GM18867 (cell line): ENCODE measurements around the gene DRD4.
"Not testable (repeated sequence)": the region's sequence is repeated elsewhere in the genome, so short reads cannot be mapped to it uniquely, and the experiment has no call there.

ENCODE experiments used
- ATAC-seq: cut with Tn5 transposase; IDR thresholded peaks from one replicate; pipeline ENCODE4 v1.9.1; 2021; ENCODE audit warnings: mild to moderate bottlenecking, moderate library complexity; ENCODE audit not compliant: unreplicated experiment

The DRD4 gene

DNA sequence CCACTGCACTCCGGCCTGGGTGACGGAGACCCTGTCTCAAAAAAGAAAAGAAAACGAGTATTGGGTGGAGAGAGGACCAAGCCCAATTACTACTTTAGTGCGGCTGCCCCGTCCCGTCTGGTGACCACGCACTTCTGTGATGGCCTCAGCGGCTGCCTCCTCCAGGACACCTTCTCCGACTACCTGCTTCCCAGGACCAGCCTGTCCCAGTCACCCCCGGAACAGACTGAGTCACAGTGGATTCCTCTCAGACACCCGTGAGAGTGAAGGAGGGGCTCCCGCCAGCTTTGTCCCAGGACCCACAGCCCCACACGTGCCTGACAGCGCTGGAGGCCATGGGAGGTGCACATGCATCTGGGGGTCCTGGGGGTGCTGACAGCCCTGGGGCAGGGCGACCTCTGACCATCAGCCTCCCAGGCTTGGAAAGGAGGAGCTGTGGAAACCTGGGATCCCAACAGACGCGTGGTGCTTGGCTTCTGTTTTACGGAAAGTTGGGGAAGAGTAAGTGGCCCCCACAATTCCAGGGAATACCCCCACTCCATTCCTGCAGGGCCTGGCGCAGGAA lies 4.8 kb downstream of the DRD4 start:
- no peak for ATAC-seq

DNA sequence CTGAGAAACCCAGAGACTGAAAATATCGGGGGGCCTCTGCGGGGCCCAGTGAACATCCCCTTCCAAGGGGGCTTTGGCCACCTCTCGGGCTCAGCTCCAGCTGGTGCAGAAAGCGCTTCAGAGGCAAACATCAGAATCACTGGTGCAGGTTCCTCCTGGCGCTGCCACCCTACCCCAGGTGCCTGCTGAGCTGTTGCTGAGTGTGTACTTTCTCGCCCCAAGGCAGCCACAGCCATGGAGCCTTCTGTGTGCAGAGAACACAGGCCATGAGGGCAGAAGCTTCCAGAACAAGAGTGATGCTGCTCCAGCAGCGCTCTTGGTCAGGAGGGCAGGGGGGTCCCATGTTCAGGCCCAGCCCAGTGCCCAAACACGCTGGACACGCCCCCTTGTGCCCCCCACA lies 6.3 kb downstream of the DRD4 start:
- no peak for ATAC-seq

DNA sequence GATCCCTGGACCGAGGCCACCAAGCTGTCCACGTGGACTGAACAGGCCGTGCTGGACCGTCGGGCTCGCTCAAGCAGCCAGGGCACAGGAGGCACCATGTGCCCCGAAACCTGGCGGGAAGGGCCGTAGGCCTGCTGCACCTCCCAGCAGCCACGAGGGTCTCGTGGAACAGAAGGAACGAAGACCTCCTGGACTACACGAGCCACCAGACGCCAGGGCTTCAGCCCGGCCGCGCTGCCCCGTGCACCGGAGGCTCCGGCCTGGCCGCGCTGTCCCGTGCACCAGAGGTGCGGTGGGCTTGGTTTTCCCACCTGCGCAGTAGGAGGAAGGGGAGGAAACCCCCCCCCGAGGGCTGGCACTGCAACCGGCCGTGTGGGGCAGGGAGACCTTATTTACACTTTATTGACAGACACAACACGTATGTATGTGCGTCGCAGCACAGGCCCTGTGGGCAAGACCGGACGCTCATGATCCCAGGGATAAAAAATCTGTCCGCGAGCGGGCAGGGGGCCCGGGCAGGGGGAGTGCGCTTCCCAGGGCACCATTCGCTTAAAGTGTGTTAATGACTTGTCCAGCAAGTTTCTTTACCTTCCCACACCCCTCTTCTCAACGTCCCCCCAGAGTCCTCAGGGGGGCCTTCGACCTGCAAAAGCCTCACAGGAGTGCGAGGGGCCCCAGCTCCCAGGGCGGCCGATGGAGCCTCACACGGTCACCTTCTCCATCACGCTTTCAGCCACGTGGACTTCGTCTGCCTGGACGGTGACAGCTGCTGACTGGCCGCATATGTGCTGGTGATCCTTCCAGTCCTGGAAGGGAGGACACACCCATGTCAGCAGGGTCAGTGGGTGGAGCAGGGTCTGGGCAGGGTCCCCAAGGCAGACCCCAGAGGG lies 7.0 kb downstream of the DRD4 start:
- ATAC-seq, result no peak

DNA sequence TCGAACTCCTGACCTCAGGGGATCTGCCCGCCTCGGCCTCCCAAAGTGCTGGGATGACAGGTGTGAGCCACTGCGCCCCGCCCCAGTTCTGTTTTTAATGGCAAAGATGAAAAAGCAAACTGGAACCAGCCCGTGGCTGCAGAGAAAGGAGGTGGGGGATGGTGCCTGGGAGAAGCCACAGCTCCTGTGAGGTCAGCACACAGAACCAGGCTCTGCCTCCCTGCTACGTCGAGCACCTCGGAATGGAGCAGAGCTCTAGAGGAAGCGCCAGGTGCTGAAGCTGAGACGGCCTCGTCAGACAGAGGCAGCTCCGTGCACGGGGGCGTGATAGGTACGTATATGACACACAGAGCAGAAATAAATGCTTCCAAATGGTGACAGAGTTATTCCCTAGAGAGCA lies 8.5 kb downstream of the DRD4 start:
- no peak for ATAC-seq

DNA sequence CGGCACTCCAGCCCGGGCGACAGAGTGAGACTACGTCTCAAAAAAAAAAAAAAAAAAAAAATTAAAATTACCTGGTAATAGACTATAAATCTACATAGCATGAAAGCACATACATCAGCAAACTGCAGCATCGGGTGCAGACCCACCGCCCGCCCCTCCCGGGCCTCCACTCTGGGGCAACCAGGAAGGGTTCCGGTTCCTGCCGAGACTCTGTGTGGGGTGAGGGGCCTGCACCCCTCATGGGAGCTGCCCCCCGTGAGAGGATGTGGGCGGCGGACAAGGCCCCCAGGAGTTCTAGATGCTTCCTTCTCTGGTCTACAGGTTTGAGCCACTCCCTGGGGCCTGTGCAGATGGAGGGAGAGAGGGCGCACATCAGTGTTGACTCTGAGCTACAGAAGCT lies 9.1 kb downstream of the DRD4 start:
- ATAC-seq, result no peak

DNA sequence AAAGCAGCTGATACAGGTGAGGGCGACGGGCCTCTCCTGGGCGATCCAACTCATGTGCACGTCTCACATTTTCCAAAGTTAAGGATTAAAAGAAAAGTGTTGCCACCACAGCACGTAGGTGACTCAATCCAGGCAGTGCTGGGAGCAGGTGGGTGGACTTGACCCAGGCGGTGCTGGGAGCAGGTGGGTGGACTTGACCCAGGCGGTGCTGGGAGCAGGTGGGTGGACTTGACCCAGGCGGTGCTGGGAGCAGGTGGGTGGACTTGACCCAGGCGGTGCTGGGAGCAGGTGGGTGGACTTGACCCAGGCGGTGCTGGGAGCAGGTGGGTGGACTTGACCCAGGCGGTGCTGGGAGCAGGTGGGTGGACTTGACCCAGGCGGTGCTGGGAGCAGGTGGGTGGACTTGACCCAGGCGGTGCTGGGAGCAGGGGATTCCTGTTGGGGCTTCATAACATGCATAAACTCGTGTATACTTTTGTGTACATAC lies 10.6 kb downstream of the DRD4 start:
- ATAC-seq, result not testable (repeated sequence)

DNA sequence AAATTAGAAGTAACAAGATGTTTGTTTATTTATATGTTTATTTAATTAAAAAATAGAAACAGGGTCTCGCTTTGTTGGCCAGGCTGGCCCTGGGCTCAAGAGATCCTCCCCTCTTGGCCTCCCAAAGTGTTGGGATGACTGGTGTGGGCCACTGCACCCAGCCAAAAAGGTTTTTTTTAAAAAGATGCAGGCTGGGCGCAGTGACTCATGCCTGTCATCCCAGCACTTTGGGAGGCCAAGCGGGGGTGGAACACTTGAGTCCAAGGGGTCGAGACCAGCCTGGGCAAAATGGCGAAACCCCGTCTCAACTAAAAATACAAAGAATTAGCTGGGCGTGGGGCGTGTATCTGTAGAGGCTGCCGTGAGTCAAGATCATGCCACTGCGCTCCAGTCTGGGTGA lies 13.4 kb downstream of the DRD4 start:
- no peak for ATAC-seq

DNA sequence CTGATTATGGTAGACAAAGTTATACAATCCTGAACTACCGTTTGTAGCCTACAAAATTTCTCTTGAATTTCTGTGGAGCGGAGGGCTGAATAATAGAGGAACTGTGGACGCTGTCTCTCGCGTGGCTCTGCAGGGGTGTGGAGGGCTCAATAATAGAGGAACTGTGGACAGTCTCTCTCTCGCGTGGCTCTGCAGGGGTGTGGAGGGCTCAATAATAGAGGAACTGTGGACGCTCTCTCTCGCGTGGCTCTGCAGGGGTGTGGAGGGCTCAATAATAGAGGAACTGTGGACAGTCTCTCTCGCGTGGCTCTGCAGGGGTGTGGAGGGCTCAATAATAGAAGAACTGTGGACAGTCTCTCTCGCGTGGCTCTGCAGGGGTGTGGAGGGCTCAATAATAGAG lies 16.1 kb downstream of the DRD4 start:
- ATAC-seq, result not testable (repeated sequence)

DNA sequence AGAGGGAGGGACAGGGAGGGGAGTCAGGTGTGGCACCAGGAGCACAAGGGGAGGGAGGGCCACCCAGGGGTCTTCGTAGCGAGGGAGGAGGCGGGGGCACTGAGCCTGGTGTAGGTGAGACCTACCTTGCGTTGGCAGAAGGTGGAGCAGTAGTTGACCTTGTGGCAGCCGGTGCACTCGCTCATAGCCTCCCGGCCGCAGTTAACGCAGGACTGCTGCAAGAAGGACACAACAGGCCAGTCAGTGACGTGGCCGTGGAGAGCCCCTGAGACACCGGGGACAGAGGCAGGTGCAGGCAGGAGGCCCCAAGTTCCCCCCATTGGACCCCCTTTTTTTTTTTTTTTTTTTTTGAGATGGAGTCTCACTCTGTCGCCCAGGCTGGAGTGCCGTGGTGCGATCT lies 16.8 kb downstream of the DRD4 start:
- ATAC-seq, result no peak

DNA sequence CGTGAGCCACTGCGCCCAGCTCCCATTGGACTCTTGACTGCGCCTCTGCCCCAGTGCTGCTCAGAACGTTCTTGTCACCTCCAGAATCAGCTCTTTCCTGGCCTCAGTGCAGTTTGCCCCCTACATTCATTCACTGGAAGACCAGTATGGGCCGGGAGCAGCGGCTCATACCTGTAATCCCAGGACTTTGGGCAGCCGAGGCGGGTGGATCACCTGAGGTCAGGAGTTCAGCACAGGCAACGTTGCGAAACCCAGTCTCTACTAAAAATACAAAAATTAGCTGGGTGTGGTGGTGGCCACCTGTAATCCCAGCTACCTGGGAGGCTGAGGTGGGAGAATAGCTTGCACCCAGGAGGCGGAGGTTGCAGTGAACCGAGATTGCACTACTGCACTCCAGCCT lies 17.4 kb downstream of the DRD4 start:
- ATAC-seq, result not testable (repeated sequence)

DNA sequence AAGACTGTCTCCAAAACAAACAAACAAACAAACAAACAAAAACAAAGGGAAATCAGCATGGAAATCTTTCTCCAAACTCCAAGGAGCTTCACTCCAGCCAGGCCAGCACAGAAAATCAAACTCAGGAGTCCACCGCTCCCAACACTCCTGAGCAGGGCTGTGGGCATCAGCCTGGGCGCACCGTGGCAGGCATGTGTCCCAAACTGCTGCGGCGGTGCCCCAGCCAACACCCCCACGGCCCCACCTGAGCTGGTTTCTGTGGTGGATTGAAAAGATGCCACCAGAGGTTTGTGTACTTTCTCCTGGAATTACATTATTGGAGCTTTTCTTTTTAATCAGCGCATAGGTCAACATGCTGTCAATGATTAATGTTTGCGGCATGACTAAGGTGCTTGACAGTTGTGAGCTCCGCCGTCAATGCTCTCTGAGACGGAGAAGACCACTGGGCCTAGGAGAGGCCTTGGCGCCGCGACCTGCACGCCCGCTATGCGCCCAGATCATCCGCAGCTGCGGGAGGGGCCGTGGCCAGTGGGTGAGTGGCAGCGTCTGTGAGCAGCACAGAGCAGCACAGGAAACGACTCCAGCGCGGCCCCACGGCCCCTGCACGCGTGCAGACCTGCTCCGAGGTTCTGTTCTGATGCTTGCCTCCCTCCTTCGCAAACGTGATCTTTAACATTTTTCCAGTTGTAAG lies 18.1 kb downstream of the DRD4 start:
- ATAC-seq, result no peak

DNA sequence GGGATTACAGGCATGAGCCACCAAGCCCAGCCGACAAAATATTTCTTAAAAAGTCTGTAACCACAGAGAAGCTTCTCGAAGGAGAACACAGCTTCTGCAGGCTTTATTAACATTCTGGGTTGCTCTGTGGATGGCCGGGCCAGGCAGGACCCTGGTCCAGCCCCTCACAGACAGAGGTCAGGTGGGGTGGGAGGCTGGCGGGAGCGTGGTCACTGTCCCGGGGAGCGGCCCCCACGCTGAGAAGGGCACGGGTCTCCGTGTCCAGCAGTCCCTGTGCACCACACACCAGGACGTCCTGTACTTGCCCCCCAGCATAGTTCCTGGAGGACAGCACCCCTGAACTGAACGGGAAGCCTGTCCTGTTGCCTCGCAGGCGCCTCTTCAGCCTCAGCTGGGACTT lies 19.4 kb downstream of the DRD4 start:
- no peak for ATAC-seq

DNA sequence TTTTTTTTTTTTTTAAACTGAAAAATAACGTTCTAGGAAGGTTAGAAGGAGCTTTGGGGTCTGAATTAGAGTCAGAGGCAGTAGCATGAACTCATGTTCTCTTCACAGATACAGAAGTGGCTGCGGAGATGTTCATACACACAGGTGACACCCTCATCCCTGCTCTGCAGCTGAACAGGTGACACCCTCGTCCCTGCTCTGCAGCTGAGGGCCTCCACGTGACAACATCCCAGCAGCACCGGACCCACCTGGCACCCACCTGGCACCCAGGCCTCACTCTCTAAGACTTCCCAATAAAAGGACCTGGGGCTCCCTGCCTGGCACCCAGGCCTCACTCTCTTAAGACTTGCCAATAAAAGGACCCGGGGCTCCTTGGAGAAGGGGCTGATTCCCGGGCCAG lies 19.8 kb downstream of the DRD4 start:
- no peak for ATAC-seq

DNA sequence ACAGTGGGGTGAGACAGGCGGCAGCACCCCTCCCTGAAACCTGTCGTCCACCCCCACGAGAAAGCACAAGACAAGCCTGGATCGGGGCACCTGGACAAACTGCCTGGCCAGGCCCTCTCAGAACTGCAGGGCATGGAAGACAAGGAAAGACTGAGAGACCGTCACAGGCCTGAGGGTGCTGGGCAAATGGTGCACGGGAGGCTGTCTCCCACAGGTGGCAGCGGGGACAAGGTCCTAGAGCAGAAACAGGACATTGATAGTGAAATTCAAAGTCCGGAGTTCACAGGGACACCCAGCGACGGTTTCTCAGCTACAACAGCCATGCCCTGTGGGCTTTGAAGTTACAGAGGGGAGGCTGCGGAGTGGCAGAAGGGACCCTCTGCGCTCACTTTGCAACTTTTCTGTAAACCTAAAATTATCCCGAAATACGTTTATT lies 20.6 kb downstream of the DRD4 start:
- ATAC-seq, result no peak

DNA sequence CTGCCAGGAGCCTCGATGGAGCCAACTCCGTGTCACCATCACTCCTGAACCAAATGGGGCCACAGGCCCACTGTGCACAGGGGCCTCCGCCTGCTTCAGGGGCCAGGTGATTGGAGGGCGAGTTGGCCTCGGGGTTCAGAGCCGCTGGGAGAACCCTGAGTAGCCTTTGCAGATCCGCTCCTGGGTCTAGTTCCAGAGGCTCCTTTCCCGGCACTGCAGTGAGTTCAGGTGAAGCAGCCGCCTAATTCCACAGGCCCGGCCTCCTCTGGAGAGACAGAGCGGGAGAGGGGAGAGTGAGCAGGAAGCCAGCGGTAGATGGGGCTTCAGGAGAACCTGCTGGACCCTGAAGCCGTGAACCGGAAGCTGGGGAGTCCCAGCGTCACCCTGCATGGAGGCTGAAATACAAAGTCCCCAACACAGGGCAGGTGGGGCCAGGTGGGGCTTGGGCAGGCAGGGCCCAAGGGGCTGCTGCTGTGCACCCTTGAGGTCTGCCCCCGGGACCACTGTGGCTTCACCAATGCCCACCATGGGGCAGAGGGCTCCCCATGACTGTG lies 22.5 kb downstream of the DRD4 start:
- ATAC-seq, result no peak

DNA sequence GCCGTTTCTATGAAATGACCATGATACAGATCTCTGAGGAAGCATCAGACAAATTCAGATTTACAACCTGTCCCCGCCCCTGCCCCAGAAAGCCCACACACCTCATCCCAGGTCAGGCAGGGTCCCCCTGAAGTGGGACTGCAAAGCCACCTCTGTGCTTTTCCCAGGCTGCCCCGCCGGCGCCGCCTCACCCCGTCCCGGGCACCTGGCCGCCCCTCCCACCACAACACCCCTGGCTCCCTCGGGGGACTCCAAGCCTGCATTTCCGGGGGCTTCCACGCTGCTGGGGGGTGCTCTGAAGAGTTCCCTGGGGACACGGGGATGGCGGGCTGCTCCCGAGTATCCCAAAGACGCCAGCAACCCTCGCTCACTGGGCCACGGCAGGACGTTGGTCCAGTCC lies 23.2 kb downstream of the DRD4 start:
- no peak for ATAC-seq

DNA sequence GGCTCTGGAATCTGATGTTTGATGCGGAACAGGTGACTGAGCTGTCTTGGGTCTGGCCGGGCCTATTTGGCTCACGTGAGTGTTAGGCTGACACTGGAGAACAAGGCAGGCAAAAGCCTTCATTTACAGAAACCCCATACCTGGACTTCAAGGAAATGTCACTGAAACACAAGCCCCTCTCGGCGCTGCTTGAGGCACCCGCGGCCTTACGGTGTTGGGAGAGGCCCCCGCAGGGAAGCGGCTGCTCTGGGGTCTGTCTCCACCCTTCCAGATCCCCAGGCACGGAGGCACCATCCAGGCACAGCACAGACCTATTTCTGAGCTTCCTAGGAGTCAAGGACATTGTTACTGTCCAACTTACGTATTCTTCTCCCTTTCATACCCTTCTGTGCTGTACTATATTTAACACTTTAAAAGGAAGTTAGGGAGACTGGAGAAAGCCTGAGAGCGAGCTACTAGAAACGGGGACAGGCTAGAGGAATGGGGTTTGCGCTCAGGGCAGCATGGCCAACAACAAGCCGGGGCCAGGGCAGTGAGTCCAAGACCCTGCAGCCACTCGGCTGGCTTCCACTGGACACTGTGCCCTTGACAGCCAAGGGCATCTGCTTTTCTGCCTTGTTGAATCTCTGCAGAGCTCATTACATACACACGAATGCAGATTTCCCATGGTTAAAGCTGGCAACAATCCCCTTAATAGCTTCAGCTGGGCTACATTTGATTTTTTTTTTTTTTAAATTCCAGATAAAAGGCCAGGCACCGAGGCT lies 23.8 kb downstream of the DRD4 start:
- ATAC-seq, result no peak

DNA sequence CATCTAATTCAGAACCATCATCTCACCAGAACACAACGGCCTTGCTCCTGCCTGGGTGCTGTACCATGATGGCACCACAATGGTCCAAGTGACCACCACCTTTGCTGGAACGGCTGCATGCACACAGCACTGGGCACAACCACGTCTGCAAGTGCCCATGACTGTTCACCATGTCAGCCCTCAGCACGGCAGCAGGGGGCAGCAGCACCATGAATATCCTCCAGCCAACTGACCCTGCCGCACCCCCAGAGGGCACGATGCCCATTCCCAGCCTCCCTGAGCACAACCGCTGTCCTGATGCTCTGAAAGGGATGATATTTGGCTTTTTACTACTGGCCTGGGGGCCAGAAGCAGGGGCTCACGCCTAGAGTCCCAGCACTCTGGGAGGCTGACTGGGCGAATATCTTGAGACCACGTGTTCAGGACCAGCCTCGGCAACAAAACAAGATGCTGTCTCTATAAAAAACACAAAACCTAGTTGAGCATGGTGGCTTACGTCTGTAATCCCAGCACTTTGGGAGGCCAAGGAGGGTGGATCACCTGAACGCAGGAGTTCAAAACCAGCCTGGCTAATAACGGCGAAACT lies 25.7 kb downstream of the DRD4 start:
- no peak for ATAC-seq

DNA sequence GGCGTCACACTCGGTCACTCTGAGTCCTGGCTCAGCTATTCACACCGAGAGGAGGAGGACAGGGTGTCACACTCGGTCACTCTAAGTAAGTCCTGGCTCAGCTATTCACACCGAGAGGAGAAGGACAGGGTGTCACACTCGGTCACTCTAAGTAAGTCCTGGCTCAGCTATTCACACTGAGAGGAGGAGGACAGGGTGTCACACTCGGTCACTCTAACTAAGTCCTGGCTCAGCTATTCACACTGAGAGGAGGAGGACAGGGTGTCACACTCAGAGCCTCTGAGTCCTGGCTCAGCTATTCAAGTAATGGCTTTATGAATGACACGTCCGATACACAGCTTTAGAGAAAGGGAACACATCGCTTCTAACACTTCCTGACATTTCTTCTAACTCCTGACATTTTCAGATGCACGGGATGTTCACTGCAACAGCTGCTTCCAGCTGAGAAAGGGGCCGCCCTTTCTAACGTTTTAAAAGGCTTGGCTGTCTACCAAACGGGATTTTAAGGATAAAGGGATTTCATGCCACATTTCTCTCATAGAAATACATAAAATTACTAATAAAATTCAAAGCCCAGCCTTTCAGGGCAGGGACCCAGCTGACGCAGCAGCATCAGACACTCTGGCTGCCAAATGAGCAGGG lies 28.1 kb downstream of the DRD4 start:
- no peak for ATAC-seq

DNA sequence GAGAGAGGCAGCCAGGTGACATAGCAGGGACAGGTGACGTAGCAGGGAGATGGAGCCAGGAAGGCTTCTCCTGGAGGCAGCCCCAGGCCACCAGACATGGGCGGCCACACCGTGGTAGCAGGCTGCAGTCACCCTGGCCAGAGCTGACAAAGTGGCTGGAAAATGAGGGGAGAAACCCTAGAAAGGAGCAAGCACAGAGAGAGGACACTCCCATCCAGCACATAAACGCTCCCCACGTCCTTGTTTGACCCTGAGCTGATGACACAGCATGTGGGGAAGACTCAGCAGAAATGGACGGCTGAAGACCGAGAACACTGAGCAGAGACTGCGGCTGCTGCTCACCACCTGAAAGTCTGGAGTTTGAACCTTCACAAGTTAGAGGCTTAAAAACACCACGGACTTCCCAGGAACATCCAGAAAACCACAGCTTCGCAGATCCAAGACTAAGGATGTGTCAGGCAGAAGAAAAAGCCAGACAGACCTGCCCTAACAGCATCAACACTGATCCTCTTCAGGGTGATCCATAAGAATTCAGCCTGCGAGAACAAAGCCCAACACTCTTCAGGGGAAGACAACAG lies 28.7 kb downstream of the DRD4 start:
- ATAC-seq, result no peak
